Mucosa of descending colon (tissue), 3 donors: Measurements from ENCODE around the gene TROAP. TPM values are rescaled to one million over a fixed set of nuclear protein-coding genes. Genes with fewer than 3 reads are reported as not detected.
A peak's percentile ranks its signal among the peaks of the same experiment; 100 is the strongest.

Experiments
- ATAC-seq: fragments of 200-7000 bp; cut with Tn5 transposase; one replicate; pipeline ENCODE4 v1.9.1; 2020; ENCODE audit warnings: mild to moderate bottlenecking, moderate library complexity
- DNase-seq, 3 donors: peaks; one replicate each; pipeline ENCODE4 v3.0.0-alpha.2; 2020
- H3K36me3 ChIP-seq: fragments of 200-600 bp; one replicate; pipeline ENCODE4 v1.8.0; 2021; ENCODE audit warnings: low read depth, mild to moderate bottlenecking
- H3K4me1 ChIP-seq: fragments of 200-600 bp; one replicate; pipeline ENCODE4 v1.8.0; 2021; ENCODE audit warnings: low read depth, mild to moderate bottlenecking
- H3K4me3 ChIP-seq: fragments of 200-600 bp; one replicate; pipeline ENCODE4 v1.8.0; 2021; ENCODE audit warnings: mild to moderate bottlenecking
- H3K9me3 ChIP-seq: fragments of 200-600 bp; one replicate; pipeline ENCODE4 v1.8.0; 2021; ENCODE audit warnings: mild to moderate bottlenecking
- CTCF ChIP-seq: fragments of 200-600 bp; IDR thresholded peaks from one replicate; pipeline ENCODE4 v1.8.0; 2022; ENCODE audit warnings: antibody characterized with exemption, mild to moderate bottlenecking
- intact Hi-C, 2 donors: fragments of 100-400 bp; cut with DNase I in 1 of 2; cut with micrococcal nuclease in 1 of 2; formaldehyde crosslinking; loops; one replicate each; pipeline versions ENCODE4 v1.11.0 to v1.11.1; 2022; cut with DNase I, micrococcal nuclease
- total RNA-seq, 3 donors: library from RNA; stranded (reverse); fragmentation: NEBNext Ultra II Directional in 2 of 3; extraction: Animal tissue kit (Norgen Biotek cat#: 25700) in 2 of 3; gene quantifications; one replicate each; pipeline versions ENCODE4 v1.2.1 to v1.2.4, GENCODE V29; 2021 to 2023
- donor health status: DM: no; HTN: no; CAD: no; lungs with moderate emphysema.
- donor health status: DM: no; HTN: no; CAD: no.
- donor health status: DM: no; HTN: yes; CAD: no.

TROAP gene
- total RNA-seq, 3 donors from 2014 or later, result 4.4 to 18.8 (median 5.8) TPM

GRCh38 chr12:49367381-49368239, 44.6 kb downstream of the TROAP start, which contains the start of gene SPATS2:
Gene SPATS2 (plus strand): TSS chr12:49367462. CDS start chr12:49461013, 93,551 bp downstream.
- H3K4me1 ChIP-seq, result peaks cover 5% of the 10 kb centered on the region
- TF ChIP-seq CTCF, result no peak
- DNase-seq (peak in 2 of 3 donors; percentile 94 to 96), ATAC-seq (peak; percentile 7)
- intact Hi-C loops, result no loop called here
- peak within 1 kb of the TSS; percentile 62 for H3K4me3 ChIP-seq
- H3K9me3 ChIP-seq, result no peaks in the 10 kb centered on the region
- H3K36me3 ChIP-seq, result no peaks in the 10 kb centered on the region

DNA sequence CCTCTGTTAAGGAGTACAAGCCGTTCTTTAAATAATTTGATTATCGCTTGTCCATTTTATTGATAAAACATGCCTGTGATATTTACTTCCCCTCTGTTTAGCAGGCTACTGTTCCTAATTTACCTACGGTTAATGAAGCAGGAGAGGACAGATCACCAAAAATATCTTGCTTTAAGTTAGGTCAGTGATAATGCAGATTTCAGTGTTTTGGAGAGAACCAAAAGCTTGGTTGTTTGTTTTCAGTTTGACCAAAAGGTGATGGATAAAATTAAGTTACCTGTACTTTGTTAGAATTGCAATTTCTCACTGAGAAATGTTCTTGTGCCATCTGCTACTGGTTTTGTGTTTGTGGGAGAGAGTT, 45.2 kb downstream of the TROAP start:
- no peaks in the 10 kb centered on the region for H3K36me3 ChIP-seq
- H3K9me3 ChIP-seq, result no peaks in the 10 kb centered on the region
- peaks cover 5% of the 10 kb centered on the region for H3K4me1 ChIP-seq
- no peak for TF ChIP-seq CTCF
- DNase-seq, result no peak
- no peak for ATAC-seq
- intact Hi-C loops, result no loop called here
- H3K4me3 ChIP-seq, result no peak overlapping the region

DNA sequence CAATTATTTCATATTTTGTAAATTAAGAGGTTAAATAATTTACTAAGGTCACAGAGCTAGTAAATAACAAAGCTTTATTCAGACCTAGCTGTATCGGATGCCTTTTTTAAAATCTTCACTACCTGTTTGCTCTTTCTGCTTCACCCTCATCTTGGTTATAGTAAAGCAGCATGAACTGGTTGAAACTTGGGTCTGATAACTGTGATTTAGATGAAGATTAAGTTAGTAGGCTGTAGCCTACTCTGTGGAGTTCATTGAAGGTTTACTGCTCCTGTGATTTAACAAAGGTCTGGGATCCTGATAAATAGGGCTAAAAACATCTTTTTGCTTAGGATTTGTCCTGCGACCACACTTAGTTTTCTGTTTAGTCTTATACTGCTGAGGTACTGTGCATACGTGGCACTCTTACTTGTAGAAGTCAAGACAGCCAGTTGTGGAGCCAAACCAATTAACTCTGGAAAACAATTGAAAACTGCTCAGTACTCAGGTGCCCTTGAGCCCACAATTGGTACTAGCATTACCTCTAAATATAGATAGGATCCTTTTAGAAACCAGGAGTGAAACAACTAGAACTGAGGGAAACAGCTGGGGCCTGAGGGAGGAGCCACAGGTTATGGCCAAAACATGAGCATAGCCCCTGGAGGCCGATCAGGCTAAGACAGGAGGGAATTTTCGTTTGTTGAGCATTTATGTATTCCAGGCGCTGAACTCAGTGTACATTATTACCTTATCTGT, 46.5 kb downstream of the TROAP start:
- H3K9me3 ChIP-seq, result no peaks in the 10 kb centered on the region
- DNase-seq (peak in 2 of 3 donors; percentile 35 to 55), ATAC-seq (no peak)
- TF ChIP-seq CTCF, result no peak
- no peaks in the 10 kb centered on the region for H3K36me3 ChIP-seq
- H3K4me3 ChIP-seq, result no peak overlapping the region
- peaks cover 5% of the 10 kb centered on the region for H3K4me1 ChIP-seq
- intact Hi-C loops, result no loop called here

DNA sequence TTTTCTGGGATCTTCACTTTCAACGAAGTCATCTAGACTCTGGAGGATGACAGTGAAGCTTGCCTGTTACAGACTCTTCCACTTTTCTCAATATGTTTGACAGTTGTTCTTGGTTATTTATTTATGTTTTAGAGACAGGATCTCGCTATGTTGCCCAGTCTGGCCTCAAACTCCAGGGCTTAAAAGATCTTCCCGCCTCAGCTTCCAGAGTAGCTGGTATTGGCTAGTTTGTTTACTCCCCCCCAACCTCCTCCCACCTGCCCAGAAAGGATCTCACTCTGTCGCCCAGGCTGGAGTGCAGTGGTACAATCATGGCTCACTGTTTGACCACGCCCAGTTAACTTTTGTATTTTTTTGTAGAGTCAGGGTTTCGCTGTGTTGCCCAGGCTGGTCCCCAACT, 47.5 kb downstream of the TROAP start:
- H3K4me3 ChIP-seq, result no peak overlapping the region
- TF ChIP-seq CTCF, result no peak
- DNase-seq (no peak), ATAC-seq (no peak)
- H3K9me3 ChIP-seq, result no peaks in the 10 kb centered on the region
- peaks cover 5% of the 10 kb centered on the region for H3K4me1 ChIP-seq
- intact Hi-C loops, result no loop called here
- H3K36me3 ChIP-seq, result no peaks in the 10 kb centered on the region

DNA sequence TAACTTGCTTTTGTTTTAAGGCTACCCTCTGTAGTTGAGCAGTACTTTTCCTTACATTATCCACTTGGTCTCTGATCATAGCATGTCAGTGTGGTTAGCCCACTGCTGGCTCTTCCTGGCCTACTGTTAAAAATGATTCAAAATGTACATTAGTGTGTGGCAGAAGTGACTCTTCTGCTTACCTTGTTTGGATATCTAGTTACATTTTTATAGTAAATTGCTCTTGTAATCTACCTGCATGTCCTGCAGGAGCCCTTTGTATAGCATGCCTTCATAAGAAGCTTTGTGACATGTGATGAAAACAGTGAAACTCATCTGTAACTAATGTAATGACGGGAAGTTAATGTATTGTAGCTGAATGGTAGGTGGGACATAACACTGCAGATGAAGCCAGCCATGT, 52.4 kb downstream of the TROAP start:
- ATAC-seq (no peak), DNase-seq (no peak)
- intact Hi-C loops, result no loop called here
- Histone ChIP-seq H3K4me3 (no peak overlapping the region), H3K4me1 (no peaks in the 10 kb centered on the region), H3K9me3 (no peaks in the 10 kb centered on the region), H3K36me3 (no peaks in the 10 kb centered on the region)
- TF ChIP-seq CTCF, result no peak
